ENCODE data around the gene C2orf68. TPM values are rescaled to one million over a fixed set of nuclear protein-coding genes. Genes with fewer than 3 reads are reported as not detected.

Gene C2orf68
- polyA plus RNA-seq, 1 donor (not counting 4 experiments of a cell fraction or from before 2014, with no cell fraction given) = 13.6 TPM

- Histone ChIP-seq H3K4me3 (ENCODE audit: control insufficient read depth in 2 of 3, extremely low read depth in 1 of 3, insufficient read depth in 2 of 3, low read depth in 1 of 3, low read length in 3 of 3) (peak within 1 kb of the TSS; percentile 74 to 94 (median 94)), H3K4me2 (ENCODE audit: control insufficient read depth, extremely low read depth, insufficient read depth, low read depth, low read length) (peak within 1 kb of the TSS; percentile 99), H2AFZ (ENCODE audit: control insufficient read depth, low read length) (peak within 1 kb of the TSS; percentile 64), H3K36me3 (ENCODE audit: control insufficient read depth in 2 of 2, extremely low read depth in 1 of 2, insufficient read depth in 2 of 2, low read length in 2 of 2) (peaks cover 15 to 24% of the 10 kb centered on the region in 2 experiments), H4K20me1 (ENCODE audit: control insufficient read depth, extremely low read depth, insufficient read depth, low read length) (no peaks in the 10 kb centered on the region), H3K9ac (ENCODE audit: control insufficient read depth, extremely low read depth, insufficient read depth, low read length) (peak within 1 kb of the TSS; percentile 74), H3K9me1 (ENCODE audit: control insufficient read depth, extremely low read depth, insufficient read depth, low read length) (no peaks in the 10 kb centered on the region), H3K27me3 (ENCODE audit: control insufficient read depth, extremely low read depth, insufficient read depth, low read length) (no peaks in the 10 kb centered on the region), H3K79me2 (ENCODE audit: control insufficient read depth, insufficient read depth, low read length) (peaks cover 20% of the 10 kb centered on the region), H3K4me1 (ENCODE audit: control insufficient read depth, extremely low read depth, insufficient read depth, low read length) (peaks cover 23% of the 10 kb centered on the region), H3K27ac (ENCODE audit: control insufficient read depth, insufficient read depth, low read length) (peak within 1 kb of the TSS; percentile 64), H3K9me3 (ENCODE audit: control insufficient read depth, low read depth, low read length) (no peaks in the 10 kb centered on the region)
- FAIRE-seq = peak; percentile 66
- no peak for TF ChIP-seq EZH2 (IDR thresholded peaks at IDR 0.05; ENCODE audit: low read length)
- TF ChIP-seq, protein P1, sequence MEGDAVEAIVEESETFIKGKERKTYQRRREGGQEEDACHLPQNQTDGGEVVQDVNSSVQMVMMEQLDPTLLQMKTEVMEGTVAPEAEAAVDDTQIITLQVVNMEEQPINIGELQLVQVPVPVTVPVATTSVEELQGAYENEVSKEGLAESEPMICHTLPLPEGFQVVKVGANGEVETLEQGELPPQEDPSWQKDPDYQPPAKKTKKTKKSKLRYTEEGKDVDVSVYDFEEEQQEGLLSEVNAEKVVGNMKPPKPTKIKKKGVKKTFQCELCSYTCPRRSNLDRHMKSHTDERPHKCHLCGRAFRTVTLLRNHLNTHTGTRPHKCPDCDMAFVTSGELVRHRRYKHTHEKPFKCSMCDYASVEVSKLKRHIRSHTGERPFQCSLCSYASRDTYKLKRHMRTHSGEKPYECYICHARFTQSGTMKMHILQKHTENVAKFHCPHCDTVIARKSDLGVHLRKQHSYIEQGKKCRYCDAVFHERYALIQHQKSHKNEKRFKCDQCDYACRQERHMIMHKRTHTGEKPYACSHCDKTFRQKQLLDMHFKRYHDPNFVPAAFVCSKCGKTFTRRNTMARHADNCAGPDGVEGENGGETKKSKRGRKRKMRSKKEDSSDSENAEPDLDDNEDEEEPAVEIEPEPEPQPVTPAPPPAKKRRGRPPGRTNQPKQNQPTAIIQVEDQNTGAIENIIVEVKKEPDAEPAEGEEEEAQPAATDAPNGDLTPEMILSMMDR (optimal IDR thresholded peaks at IDR 0.05 in 1 of 3, IDR thresholded peaks at IDR 0.05 in 1 of 3, conservative IDR thresholded peaks at IDR 0.05 in 1 of 3; ENCODE audit: extremely low read depth in 1 of 3, insufficient read depth in 2 of 3, low read length in 3 of 3) = no peak
- DNase-seq (ENCODE audit: low read depth, low spot score) = peak; percentile 62
- dilution Hi-C loops (cut with MboI; ENCODE audit: extremely low pct_ligation_motif_present, low sequenced_read_pairs) = no loop called here
These were observed 34.3 kb downstream of the C2orf68 start, which contains the start of gene VAMP8 for GRCh38 chr2:85577386-85578242. VAMP8 (plus strand) TSS chr2:85577586; CDS start chr2:85577647, 61 bp downstream.

- H3K9me1 ChIP-seq (ENCODE audit: control insufficient read depth, extremely low read depth, insufficient read depth, low read length) = no peaks in the 10 kb centered on the region
- peaks cover 11 to 20% of the 10 kb centered on the region in 2 experiments for H3K36me3 ChIP-seq (ENCODE audit: control insufficient read depth in 2 of 2, extremely low read depth in 1 of 2, insufficient read depth in 2 of 2, low read length in 2 of 2)
- H3K4me2 ChIP-seq (ENCODE audit: control insufficient read depth, extremely low read depth, insufficient read depth, low read depth, low read length) = peak overlapping the region; percentile 99
- H3K4me3 ChIP-seq (ENCODE audit: control insufficient read depth in 2 of 3, extremely low read depth in 1 of 3, insufficient read depth in 2 of 3, low read depth in 1 of 3, low read length in 3 of 3) = peak overlapping the region in 2 of 3 experiments; percentile 94
- DNase-seq (ENCODE audit: low read depth, low spot score) (no peak), FAIRE-seq (no peak)
- no peaks in the 10 kb centered on the region for H3K27me3 ChIP-seq (ENCODE audit: control insufficient read depth, extremely low read depth, insufficient read depth, low read length)
- H4K20me1 ChIP-seq (ENCODE audit: control insufficient read depth, extremely low read depth, insufficient read depth, low read length) = no peaks in the 10 kb centered on the region
- peak overlapping the region; percentile 17 for H2AFZ ChIP-seq (ENCODE audit: control insufficient read depth, low read length)
- H3K9me3 ChIP-seq (ENCODE audit: control insufficient read depth, low read depth, low read length) = no peaks in the 10 kb centered on the region
- H3K9ac ChIP-seq (ENCODE audit: control insufficient read depth, extremely low read depth, insufficient read depth, low read length) = peak overlapping the region; percentile 74
- dilution Hi-C loops (cut with MboI; ENCODE audit: extremely low pct_ligation_motif_present, low sequenced_read_pairs) = no loop called here
- peaks cover 20% of the 10 kb centered on the region for H3K79me2 ChIP-seq (ENCODE audit: control insufficient read depth, insufficient read depth, low read length)
- H3K27ac ChIP-seq (ENCODE audit: control insufficient read depth, insufficient read depth, low read length) = peak overlapping the region; percentile 64
- TF ChIP-seq EZH2 (IDR thresholded peaks at IDR 0.05; ENCODE audit: low read length) = no peak
- TF ChIP-seq, protein P1 (optimal IDR thresholded peaks at IDR 0.05 in 1 of 3, IDR thresholded peaks at IDR 0.05 in 1 of 3, conservative IDR thresholded peaks at IDR 0.05 in 1 of 3; ENCODE audit: extremely low read depth in 1 of 3, insufficient read depth in 2 of 3, low read length in 3 of 3) = no peak
- peaks cover 23% of the 10 kb centered on the region for H3K4me1 ChIP-seq (ENCODE audit: control insufficient read depth, extremely low read depth, insufficient read depth, low read length)
These were observed 34.8 kb downstream of the C2orf68 start for GRCh38 chr2:85577063-85577385.

Data from keratinocyte (primary cell).